HEK293 (cell line): ENCODE measurements around the gene CRTC3.

Source experiments
- CTCF ChIA-PET: fragments of 350-600 bp; formaldehyde crosslinking; extraction: SDS; loops from one replicate; lab custom pipeline; 2021; ENCODE audit warnings: antibody characterized with exemption; lab: Yijun Ruan, JAX
- POLR2A ChIA-PET: fragments of 300-600 bp; formaldehyde crosslinking; extraction: SDS; loops from one replicate; lab custom pipeline; 2020; ENCODE audit warnings: antibody characterized with exemption, inconsistent platforms; lab: Yijun Ruan, JAX
- H3K27ac ChIP-seq: fragments of 200-500 bp; sonication (Bioruptor generic); 2 replicates; pipeline ENCODE4 v1.5.1; 2014; ENCODE audit warnings: low read depth, low read length, control low read depth, inconsistent platforms; ENCODE audit errors: extremely low read depth
- H3K36me3 ChIP-seq, 2 experiments: fragments of 200-500 bp in 1 of 2; sonication (Bioruptor generic) in 1 of 2; 1 replicate in 1 of 2; 2 replicates in 1 of 2; pipeline ENCODE4 v1.5.1; 2014 to 2017; ENCODE audit warnings: inconsistent platforms in 2 of 2, low read length in 2 of 2; ENCODE audit not compliant: control insufficient read depth in 2 of 2, insufficient read depth in 1 of 2
- H3K4me1 ChIP-seq: fragments of 200-500 bp; sonication (Bioruptor generic); 2 replicates; pipeline ENCODE4 v1.5.1; 2014; ENCODE audit warnings: mild to moderate bottlenecking, low read length, inconsistent platforms; ENCODE audit not compliant: control insufficient read depth, insufficient read depth
- H3K4me3 ChIP-seq: 2 replicates; pipeline ENCODE4 v1.5.1; 2011; ENCODE audit warnings: low read depth, mild to moderate bottlenecking, control low read depth, low read length, moderate library complexity
- H3K9me3 ChIP-seq: fragments of 200-500 bp; sonication (Bioruptor generic); 2 replicates; pipeline ENCODE4 v1.5.1; 2014; ENCODE audit warnings: low read depth, low read length, inconsistent platforms; ENCODE audit not compliant: control insufficient read depth, insufficient read depth
- KLF7 ChIP-seq: fragments of 450-650 bp; formaldehyde crosslinking; IDR thresholded peaks from 2 replicates; pipeline ENCODE4 v1.5.1; 2016; ENCODE audit warnings: missing biosample characterization, missing genetic modification characterization, borderline replicate concordance
- SETDB1 ChIP-seq: IDR thresholded peaks from one replicate; pipeline ENCODE4 v1.6.1; 2017; ENCODE audit warnings: mild to moderate bottlenecking, low read length, moderate library complexity, mixed read lengths; ENCODE audit not compliant: insufficient read length
- YY2 ChIP-seq: fragments of 450-650 bp; formaldehyde crosslinking; IDR thresholded peaks from 2 replicates; pipeline ENCODE4 v1.5.1; 2016; ENCODE audit warnings: missing biosample characterization, missing genetic modification characterization
- ZEB2 ChIP-seq: fragments of 450-650 bp; formaldehyde crosslinking; IDR thresholded peaks from 2 replicates; pipeline ENCODE4 v1.5.1; 2016; ENCODE audit warnings: missing biosample characterization, missing genetic modification characterization
- ZFHX2 ChIP-seq: fragments of 450-650 bp; formaldehyde crosslinking; conservative IDR thresholded peaks from 2 replicates; pipeline ENCODE4 v1.5.1; 2016; ENCODE audit warnings: missing biosample characterization, missing genetic modification characterization
- ZNF121 ChIP-seq: fragments of 450-650 bp; formaldehyde crosslinking; IDR thresholded peaks from 2 replicates; pipeline ENCODE4 v1.5.1; 2016; ENCODE audit warnings: missing biosample characterization, missing genetic modification characterization
- ZNF133 ChIP-seq: fragments of 450-650 bp; formaldehyde crosslinking; IDR thresholded peaks from 2 replicates; pipeline ENCODE4 v1.5.1; 2016; ENCODE audit warnings: missing biosample characterization, missing genetic modification characterization
- ZNF335 ChIP-seq: fragments of 450-650 bp; formaldehyde crosslinking; conservative IDR thresholded peaks from 2 replicates; pipeline ENCODE4 v1.5.1; 2016; ENCODE audit warnings: missing biosample characterization, missing genetic modification characterization
- ZNF473 ChIP-seq: fragments of 450-650 bp; formaldehyde crosslinking; IDR thresholded peaks from 2 replicates; pipeline ENCODE4 v1.5.1; 2017; ENCODE audit warnings: missing biosample characterization, missing genetic modification characterization
- ZNF747 ChIP-seq: fragments of 450-650 bp; formaldehyde crosslinking; IDR thresholded peaks from 2 replicates; pipeline ENCODE4 v1.5.1; 2016; ENCODE audit warnings: missing biosample characterization, missing genetic modification characterization
- ZNF843 ChIP-seq: fragments of 450-650 bp; formaldehyde crosslinking; IDR thresholded peaks from 2 replicates; pipeline ENCODE4 v1.5.1; 2016; ENCODE audit warnings: missing biosample characterization, missing genetic modification characterization
- ZSCAN30 ChIP-seq: fragments of 450-650 bp; IDR thresholded peaks from 2 replicates; pipeline ENCODE4 v1.5.1; 2018; ENCODE audit warnings: missing biosample characterization, mild to moderate bottlenecking, missing genetic modification characterization, moderate library complexity
- TF ChIP-seq, protein P1 (sequence below): fragments of 450-650 bp; formaldehyde crosslinking; IDR thresholded peaks from 2 replicates; pipeline ENCODE4 v1.5.1; 2016; ENCODE audit warnings: missing biosample characterization, missing genetic modification characterization
- TF ChIP-seq, protein P2 (sequence below): fragments of 450-650 bp; formaldehyde crosslinking; IDR thresholded peaks from 2 replicates; pipeline ENCODE4 v1.5.0; 2017; ENCODE audit warnings: missing biosample characterization, missing genetic modification characterization, borderline replicate concordance
- TF ChIP-seq, protein P3 (sequence below): fragments of 450-650 bp; formaldehyde crosslinking; IDR thresholded peaks from 2 replicates; pipeline ENCODE4 v1.5.1; 2017; ENCODE audit warnings: missing biosample characterization, missing genetic modification characterization
- TF ChIP-seq, protein P4 (sequence below): fragments of 450-650 bp; formaldehyde crosslinking; IDR thresholded peaks from 2 replicates; pipeline ENCODE4 v1.5.1; 2016; ENCODE audit warnings: missing biosample characterization, missing genetic modification characterization
- TF ChIP-seq, protein P5 (sequence below): fragments of 450-650 bp; IDR thresholded peaks from 2 replicates; pipeline ENCODE4 v1.5.1; 2018; ENCODE audit warnings: missing biosample characterization, mild to moderate bottlenecking, missing genetic modification characterization

Gene CRTC3

DNA sequence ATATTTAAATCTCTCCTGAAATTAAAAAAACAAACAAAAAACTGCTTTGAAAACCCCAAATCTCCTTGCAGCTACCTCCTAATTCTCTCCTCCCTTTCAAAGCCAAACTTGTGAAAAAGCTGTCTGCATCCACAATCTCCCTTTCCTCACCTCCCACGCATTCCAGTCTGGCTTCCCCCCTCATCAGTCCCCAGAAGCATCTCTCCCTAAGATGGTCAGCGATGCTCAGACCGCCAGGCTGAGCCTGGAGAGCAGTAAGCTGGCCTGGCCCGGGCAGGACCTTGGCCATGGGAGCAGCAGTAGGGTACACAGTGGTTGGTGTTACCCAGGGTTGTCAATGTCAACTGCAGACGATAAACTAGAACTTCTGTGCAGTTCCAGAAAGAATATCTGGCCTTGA, 154.6 kb downstream of the CRTC3 start:
- Histone ChIP-seq H3K4me3 (no peak overlapping the region), H3K9me3 (no peaks in the 10 kb centered on the region), H3K36me3 (no peaks in the 10 kb centered on the region), H3K27ac (no peak overlapping the region), H3K4me1 (no peaks in the 10 kb centered on the region)
- peak; percentile 24; the same call in 1 of the 2 replicates for TF ChIP-seq ZFHX2 (tag by site-specific recombination)
- TF ChIP-seq, protein P1, sequence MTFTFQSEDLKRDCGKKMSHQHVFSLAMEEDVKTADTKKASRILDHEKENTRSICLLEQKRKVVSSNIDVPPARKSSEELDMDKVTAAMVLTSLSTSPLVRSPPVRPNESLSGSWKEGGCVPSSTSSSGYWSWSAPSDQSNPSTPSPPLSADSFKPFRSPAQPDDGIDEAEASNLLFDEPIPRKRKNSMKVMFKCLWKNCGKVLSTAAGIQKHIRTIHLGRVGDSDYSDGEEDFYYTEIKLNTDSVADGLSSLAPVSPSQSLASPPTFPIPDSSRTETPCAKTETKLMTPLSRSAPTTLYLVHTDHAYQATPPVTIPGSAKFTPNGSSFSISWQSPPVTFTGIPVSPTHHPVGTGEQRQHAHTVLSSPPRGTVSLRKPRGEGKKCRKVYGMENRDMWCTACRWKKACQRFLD (tag by site-specific recombination), result no peak
- POLR2A ChIA-PET, result interaction anchor here (1.1 kb wide), 1 partner anchor 33 kb away, joined by 3 read pairs; the partner anchor contains the start of gene BLM
- CTCF ChIA-PET, result interaction anchor here (1.0 kb wide), 1 partner anchor 9 kb away, joined by 3 read pairs; no protein-coding TSS in a partner anchor

DNA sequence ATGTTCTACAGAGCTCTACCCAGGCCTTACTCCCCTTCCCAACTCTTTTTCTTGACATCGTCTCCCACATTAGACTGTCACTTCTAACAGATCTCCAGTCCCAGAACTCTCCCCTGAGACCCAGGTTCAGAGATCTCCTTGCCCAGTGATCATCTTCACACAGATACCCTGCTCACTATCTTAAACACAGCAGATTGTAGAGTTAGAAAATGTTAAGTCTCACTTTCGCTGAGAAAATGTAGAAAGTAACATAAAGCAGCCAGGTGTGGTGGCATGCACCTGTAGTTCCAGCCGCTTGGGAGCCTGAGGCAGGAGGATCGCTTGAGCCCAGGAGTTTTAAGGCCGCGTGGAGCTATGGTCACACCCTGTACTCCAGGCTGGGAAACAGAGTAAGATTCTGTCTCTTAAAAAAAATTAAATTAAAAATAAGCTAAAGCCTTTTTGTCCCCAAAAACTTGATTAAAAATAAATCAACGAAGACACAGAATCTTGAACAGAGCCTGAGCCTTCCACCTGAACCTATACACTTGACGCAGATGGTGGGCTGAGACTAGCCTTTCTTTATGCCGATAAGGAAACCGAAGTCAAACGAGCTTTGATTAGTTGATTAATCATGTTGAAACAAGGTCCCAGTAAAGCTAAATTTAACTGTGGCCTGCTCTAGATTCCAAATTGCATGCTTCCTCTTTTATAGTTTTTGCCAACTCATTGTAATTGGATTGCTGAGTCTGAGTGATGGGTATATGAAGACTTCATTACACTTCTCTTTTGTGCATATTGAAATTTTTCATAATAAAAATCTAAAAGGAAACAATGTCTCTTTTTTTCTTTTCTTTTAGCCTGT, 156.1 kb downstream of the CRTC3 start:
- CTCF ChIA-PET, result interaction anchor here (0.6 to 0.8 kb wide), 3 partner anchors 10 to 200 kb away, joined by 3 to 4 read pairs (median 3); no protein-coding TSS in a partner anchor
- POLR2A ChIA-PET, result no interaction called here
- no peak for TF ChIP-seq ZNF121
- TF ChIP-seq, protein P2, sequence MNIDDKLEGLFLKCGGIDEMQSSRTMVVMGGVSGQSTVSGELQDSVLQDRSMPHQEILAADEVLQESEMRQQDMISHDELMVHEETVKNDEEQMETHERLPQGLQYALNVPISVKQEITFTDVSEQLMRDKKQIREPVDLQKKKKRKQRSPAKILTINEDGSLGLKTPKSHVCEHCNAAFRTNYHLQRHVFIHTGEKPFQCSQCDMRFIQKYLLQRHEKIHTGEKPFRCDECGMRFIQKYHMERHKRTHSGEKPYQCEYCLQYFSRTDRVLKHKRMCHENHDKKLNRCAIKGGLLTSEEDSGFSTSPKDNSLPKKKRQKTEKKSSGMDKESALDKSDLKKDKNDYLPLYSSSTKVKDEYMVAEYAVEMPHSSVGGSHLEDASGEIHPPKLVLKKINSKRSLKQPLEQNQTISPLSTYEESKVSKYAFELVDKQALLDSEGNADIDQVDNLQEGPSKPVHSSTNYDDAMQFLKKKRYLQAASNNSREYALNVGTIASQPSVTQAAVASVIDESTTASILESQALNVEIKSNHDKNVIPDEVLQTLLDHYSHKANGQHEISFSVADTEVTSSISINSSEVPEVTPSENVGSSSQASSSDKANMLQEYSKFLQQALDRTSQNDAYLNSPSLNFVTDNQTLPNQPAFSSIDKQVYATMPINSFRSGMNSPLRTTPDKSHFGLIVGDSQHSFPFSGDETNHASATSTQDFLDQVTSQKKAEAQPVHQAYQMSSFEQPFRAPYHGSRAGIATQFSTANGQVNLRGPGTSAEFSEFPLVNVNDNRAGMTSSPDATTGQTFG (tag by site-specific recombination), result no peak
- TF ChIP-seq, protein P3, sequence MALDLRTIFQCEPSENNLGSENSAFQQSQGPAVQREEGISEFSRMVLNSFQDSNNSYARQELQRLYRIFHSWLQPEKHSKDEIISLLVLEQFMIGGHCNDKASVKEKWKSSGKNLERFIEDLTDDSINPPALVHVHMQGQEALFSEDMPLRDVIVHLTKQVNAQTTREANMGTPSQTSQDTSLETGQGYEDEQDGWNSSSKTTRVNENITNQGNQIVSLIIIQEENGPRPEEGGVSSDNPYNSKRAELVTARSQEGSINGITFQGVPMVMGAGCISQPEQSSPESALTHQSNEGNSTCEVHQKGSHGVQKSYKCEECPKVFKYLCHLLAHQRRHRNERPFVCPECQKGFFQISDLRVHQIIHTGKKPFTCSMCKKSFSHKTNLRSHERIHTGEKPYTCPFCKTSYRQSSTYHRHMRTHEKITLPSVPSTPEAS (tag by site-specific recombination), result no peak
- no peak for TF ChIP-seq SETDB1
- no peak for TF ChIP-seq ZNF473 (tag by site-specific recombination)
- no peak for TF ChIP-seq ZNF747 (tag by site-specific recombination)
- TF ChIP-seq, protein P4, sequence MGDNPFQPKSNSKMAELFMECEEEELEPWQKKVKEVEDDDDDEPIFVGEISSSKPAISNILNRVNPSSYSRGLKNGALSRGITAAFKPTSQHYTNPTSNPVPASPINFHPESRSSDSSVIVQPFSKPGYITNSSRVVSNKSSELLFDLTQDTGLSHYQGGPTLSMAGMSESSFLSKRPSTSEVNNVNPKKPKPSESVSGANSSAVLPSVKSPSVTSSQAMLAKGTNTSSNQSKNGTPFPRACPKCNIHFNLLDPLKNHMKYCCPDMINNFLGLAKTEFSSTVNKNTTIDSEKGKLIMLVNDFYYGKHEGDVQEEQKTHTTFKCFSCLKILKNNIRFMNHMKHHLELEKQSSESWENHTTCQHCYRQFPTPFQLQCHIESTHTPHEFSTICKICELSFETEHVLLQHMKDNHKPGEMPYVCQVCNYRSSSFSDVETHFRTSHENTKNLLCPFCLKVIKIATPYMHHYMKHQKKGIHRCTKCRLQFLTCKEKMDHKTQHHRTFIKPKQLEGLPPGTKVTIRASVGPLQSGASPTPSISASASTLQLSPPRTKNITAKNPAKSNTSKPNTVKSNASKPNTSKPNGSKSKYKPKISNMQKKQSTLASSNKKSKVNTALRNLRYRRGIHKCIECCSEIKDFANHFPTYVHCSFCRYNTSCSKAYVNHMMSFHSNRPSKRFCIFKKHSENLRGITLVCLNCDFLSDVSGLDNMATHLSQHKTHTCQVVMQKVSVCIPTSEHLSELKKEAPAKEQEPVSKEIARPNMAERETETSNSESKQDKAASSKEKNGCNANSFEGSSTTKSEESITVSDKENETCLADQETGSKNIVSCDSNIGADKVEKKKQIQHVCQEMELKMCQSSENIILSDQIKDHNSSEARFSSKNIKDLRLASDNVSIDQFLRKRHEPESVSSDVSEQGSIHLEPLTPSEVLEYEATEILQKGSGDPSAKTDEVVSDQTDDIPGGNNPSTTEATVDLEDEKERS (tag by site-specific recombination), result no peak
- TF ChIP-seq KLF7 (tag by site-specific recombination), result no peak
- no peak for TF ChIP-seq ZNF133 (tag by site-specific recombination)
- TF ChIP-seq ZNF843 (tag by site-specific recombination), result no peak
- no peak for TF ChIP-seq YY2 (tag by site-specific recombination)
- no peak for TF ChIP-seq ZNF335 (tag by site-specific recombination)
- no peak for TF ChIP-seq ZEB2
- TF ChIP-seq, protein P5, sequence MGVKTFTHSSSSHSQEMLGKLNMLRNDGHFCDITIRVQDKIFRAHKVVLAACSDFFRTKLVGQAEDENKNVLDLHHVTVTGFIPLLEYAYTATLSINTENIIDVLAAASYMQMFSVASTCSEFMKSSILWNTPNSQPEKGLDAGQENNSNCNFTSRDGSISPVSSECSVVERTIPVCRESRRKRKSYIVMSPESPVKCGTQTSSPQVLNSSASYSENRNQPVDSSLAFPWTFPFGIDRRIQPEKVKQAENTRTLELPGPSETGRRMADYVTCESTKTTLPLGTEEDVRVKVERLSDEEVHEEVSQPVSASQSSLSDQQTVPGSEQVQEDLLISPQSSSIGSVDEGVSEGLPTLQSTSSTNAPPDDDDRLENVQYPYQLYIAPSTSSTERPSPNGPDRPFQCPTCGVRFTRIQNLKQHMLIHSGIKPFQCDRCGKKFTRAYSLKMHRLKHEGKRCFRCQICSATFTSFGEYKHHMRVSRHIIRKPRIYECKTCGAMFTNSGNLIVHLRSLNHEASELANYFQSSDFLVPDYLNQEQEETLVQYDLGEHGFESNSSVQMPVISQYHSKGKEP (tag by site-specific recombination), result no peak
- TF ChIP-seq ZSCAN30 (tag by site-specific recombination), result no peak
- H3K4me1 ChIP-seq, result no peaks in the 10 kb centered on the region
- no peak overlapping the region for H3K4me3 ChIP-seq
- H3K9me3 ChIP-seq, result no peaks in the 10 kb centered on the region
- H3K36me3 ChIP-seq, result no peaks in the 10 kb centered on the region
- no peak overlapping the region for H3K27ac ChIP-seq
